A172 (cell line): ENCODE results near the gene SCN8A. TPM values are rescaled to one million over a fixed set of nuclear protein-coding genes. Genes with fewer than 3 reads are reported as not detected.

Source experiments
- DNase-seq: peaks from one replicate; pipeline ENCODE4 v3.0.0-alpha.2; 2015; ENCODE audit warnings: low spot score
- total RNA-seq: library from RNA; depleted of rRNA; stranded (reverse); fragments of >200 nt; shearing (Covaris generic); gene quantifications from 2 replicates; pipeline ENCODE4 v1.2.3, GENCODE V29; 2014; rRNA removed

Gene SCN8A
- total RNA-seq, 1 experiment from 2014 or later: 2.4 TPM

GRCh38 chr12:51851413-51852124 is 260.5 kb downstream of the SCN8A start:
- no peak for DNase-seq

- no peak for DNase-seq
Measured at GRCh38 chr12:51852404-51853137, 261.5 kb downstream of the SCN8A start.

DNA sequence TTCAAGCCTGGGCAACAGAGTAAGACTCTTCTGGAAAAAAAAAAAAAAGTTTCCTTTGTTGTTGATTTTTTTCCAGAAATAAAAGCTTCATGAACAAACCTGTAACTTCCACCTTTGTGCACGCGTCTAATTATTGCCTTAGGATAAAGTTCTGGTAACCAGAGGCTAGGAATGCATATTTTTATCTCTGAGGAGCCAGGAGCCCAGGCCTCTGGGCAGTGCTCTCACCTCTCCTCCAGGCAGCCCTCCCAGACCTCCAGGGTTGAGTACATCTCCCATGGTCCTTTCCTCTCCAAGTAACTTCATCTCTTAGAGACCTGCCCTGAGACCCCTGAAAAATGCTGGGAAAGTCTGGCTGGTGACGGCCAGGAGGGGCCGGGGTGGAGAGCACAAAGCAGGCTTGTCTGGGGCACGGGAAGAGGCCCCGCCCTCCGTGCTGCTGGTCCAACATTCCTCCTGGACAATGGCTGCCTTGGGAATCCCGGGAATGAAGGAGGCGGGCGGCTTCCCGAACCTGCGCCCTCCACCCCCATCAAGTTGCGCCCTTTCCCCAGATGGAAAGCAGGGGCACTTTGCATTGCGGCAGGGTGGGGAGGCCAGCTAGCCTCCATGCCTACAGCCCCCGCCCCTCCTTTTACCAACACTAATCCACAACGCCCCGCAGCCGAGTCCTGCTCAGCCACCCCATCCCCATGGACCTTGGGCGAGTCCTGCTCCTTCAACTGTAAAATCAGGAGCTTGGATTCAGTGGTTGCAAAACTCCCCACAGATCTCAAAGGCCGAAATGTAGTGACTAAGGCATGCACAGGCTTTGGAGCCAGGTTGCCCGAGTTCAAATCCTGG is 264.8 kb downstream of the SCN8A start:
- DNase-seq: no peak

GRCh38 chr12:51860986-51861385 is 270.0 kb downstream of the SCN8A start:
- DNase-seq: no peak

Other genes starting within 250 kb of the SCN8A start
- not detected in 2 replicates for gene CELA1, start 244.6 kb upstream of the SCN8A start, total RNA-seq
- gene GALNT6, start 199.8 kb upstream of the SCN8A start, total RNA-seq: 16.5 and 38.0 TPM in 2 replicates
- 7.5 and 14.4 TPM in 2 replicates for gene SLC4A8, start 166.4 kb upstream of the SCN8A start, total RNA-seq